ENCODE data around the gene GRB2.
"Not testable (repeated sequence)": the region's sequence is repeated elsewhere in the genome, so short reads cannot be mapped to it uniquely, and the experiment has no call there.

Gene GRB2

DNA sequence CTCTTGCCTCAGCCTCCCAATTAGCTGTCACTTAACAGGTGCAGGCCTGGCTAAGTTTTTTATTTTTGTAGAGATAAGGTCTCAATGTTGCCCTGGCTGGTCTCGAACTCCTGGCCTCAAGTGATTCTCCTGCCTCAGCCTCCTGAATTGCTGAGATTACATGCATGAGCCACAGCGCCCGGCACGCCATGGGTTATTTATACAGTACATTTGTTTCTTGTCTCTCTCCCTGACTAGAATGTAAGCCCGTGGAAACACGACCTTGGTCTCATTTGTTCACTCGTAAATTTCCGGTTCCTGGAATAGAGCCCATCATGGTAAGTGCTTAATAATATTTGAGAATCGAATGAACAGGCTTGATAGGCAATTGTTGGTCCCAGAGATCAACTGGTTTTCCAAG is 118.3 kb downstream of the GRB2 start:
- Histone ChIP-seq H2AFZ (ENCODE audit: low read depth, low read length, severe bottlenecking) (no peak overlapping the region), H3K4me2 (ENCODE audit: low read depth, low read length, poor library complexity, severe bottlenecking) (peak overlapping the region; percentile 99), H3K27ac (ENCODE audit: low read depth, low read length) (no peak overlapping the region), H3K27me3 (ENCODE audit: low read length) (no peaks in the 10 kb centered on the region), H3F3A (ENCODE audit: insufficient read depth) (peaks cover 23% of the 10 kb centered on the region), H3K9me3 (ENCODE audit: insufficient read depth, low read length) (no peaks in the 10 kb centered on the region), H3K9me2 (replicated peaks; ENCODE audit: insufficient read depth, low read length) (no peaks in the 10 kb centered on the region), H3K4me3 (ENCODE audit: insufficient read depth, low read length, poor library complexity, severe bottlenecking) (peak overlapping the region; percentile 90), H3K36me3 (ENCODE audit: low read length) (peaks cover 11% of the 10 kb centered on the region; the same call in 1 of the 2 replicates), H4K20me1 (ENCODE audit: low read depth, low read length) (no peaks in the 10 kb centered on the region), H3K79me2 (ENCODE audit: insufficient read depth, low read length) (peaks cover 34% of the 10 kb centered on the region), H3K9ac (ENCODE audit: low read length) (peak overlapping the region; percentile 82)
- TF ChIP-seq, protein P1, sequence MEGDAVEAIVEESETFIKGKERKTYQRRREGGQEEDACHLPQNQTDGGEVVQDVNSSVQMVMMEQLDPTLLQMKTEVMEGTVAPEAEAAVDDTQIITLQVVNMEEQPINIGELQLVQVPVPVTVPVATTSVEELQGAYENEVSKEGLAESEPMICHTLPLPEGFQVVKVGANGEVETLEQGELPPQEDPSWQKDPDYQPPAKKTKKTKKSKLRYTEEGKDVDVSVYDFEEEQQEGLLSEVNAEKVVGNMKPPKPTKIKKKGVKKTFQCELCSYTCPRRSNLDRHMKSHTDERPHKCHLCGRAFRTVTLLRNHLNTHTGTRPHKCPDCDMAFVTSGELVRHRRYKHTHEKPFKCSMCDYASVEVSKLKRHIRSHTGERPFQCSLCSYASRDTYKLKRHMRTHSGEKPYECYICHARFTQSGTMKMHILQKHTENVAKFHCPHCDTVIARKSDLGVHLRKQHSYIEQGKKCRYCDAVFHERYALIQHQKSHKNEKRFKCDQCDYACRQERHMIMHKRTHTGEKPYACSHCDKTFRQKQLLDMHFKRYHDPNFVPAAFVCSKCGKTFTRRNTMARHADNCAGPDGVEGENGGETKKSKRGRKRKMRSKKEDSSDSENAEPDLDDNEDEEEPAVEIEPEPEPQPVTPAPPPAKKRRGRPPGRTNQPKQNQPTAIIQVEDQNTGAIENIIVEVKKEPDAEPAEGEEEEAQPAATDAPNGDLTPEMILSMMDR (IDR thresholded peaks at IDR 0.05; ENCODE audit: insufficient read depth, low read length, poor library complexity, severe bottlenecking), result no peak
- TF ChIP-seq EZH2phosphoT487 (conservative IDR thresholded peaks at IDR 0.05; ENCODE audit: low read length), result no peak

DNA sequence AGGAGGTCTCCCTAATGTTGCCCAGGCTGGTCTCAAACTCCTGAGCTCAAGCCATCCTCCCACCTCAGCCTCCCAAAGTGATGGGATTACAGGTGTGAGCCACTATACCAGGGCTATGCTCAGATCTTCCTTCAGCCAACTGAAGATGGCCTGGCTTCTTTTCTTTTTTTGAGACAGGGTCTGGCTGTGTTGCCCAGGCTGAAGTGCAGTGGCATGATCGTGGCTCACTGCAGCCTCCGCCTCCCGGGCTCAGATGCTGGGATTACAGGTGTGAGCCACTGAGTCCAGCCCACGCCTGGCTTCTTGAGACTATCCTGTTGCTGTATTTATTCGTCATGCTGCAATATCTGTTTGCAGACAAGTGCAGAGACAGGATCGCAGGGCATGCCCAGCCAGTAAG is 120.4 kb downstream of the GRB2 start:
- no peak overlapping the region for H3K27ac ChIP-seq (ENCODE audit: low read depth, low read length)
- no peak overlapping the region for H2AFZ ChIP-seq (ENCODE audit: low read depth, low read length, severe bottlenecking)
- no peaks in the 10 kb centered on the region for H4K20me1 ChIP-seq (ENCODE audit: low read depth, low read length)
- no peak overlapping the region for H3K9ac ChIP-seq (ENCODE audit: low read length)
- H3F3A ChIP-seq (ENCODE audit: insufficient read depth), result peaks cover 6% of the 10 kb centered on the region
- peaks cover 41% of the 10 kb centered on the region for H3K79me2 ChIP-seq (ENCODE audit: insufficient read depth, low read length)
- H3K4me3 ChIP-seq (ENCODE audit: insufficient read depth, low read length, poor library complexity, severe bottlenecking), result no peak overlapping the region
- H3K36me3 ChIP-seq (ENCODE audit: low read length), result peaks cover 11% of the 10 kb centered on the region; the same call in 1 of the 2 replicates
- H3K9me2 ChIP-seq (replicated peaks; ENCODE audit: insufficient read depth, low read length), result no peaks in the 10 kb centered on the region
- H3K9me3 ChIP-seq (ENCODE audit: insufficient read depth, low read length), result no peaks in the 10 kb centered on the region
- H3K27me3 ChIP-seq (ENCODE audit: low read length), result no peaks in the 10 kb centered on the region
- no peak for TF ChIP-seq EZH2phosphoT487 (conservative IDR thresholded peaks at IDR 0.05; ENCODE audit: low read length)
- TF ChIP-seq, protein P1 (IDR thresholded peaks at IDR 0.05; ENCODE audit: insufficient read depth, low read length, poor library complexity, severe bottlenecking), result no peak
- H3K4me2 ChIP-seq (ENCODE audit: low read depth, low read length, poor library complexity, severe bottlenecking), result no peak overlapping the region

DNA sequence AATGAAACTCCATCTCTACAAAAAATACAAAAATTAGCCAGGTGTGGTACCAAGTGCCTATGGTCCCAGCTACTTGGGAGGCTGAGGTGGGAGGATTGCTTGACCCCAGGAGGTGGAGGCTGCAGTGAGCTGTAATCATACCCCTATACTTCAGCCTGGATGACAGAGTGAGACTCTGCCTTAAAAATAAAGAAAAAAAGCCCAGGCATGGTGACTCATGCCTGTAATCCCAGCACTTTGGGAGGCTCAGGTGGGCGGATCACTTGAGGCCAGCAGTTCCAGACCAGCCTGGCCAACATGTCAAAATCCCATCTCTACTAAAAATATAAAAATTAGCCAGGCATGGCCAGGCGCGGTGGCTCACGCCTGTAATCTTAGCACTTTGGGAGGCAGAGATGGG is 125.3 kb downstream of the GRB2 start:
- H3K36me3 ChIP-seq (ENCODE audit: low read length); H3K27ac ChIP-seq (ENCODE audit: low read depth, low read length): not testable (repeated sequence)

DNA sequence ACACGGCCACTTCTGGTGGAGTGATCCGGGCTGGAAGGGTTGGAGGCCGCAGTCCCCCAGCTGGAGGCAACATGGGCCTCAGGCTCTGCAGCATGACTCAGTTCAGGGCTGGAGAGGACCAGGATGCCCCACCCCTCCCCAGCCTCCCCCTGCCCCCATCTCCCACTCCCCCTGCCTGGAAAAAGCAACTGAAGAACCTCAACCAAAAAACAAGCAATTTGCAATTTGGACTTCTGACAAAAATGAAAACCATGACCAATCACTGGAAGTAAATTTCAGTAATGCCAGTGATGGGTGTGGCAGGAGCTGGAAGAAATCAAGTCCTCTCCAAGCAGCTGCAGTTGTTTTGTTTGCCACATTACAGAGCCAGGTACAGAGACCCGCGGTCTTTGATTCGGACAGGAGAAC is 127.8 kb downstream of the GRB2 start:
- peaks cover 6% of the 10 kb centered on the region; the same call in 1 of the 2 replicates for H3K36me3 ChIP-seq (ENCODE audit: low read length)
- no peak overlapping the region for H3K4me2 ChIP-seq (ENCODE audit: low read depth, low read length, poor library complexity, severe bottlenecking)
- peaks cover 10% of the 10 kb centered on the region; the same call in 1 of the 2 replicates for H3K79me2 ChIP-seq (ENCODE audit: insufficient read depth, low read length)
- H3K27ac ChIP-seq (ENCODE audit: low read depth, low read length), result no peak overlapping the region
- H3F3A ChIP-seq (ENCODE audit: insufficient read depth), result peaks cover 21% of the 10 kb centered on the region
- H3K9ac ChIP-seq (ENCODE audit: low read length), result no peak overlapping the region
- no peak overlapping the region for H3K4me3 ChIP-seq (ENCODE audit: insufficient read depth, low read length, poor library complexity, severe bottlenecking)
- H3K27me3 ChIP-seq (ENCODE audit: low read length), result no peaks in the 10 kb centered on the region
- H3K9me2 ChIP-seq (replicated peaks; ENCODE audit: insufficient read depth, low read length), result no peaks in the 10 kb centered on the region
- no peak for TF ChIP-seq EZH2phosphoT487 (conservative IDR thresholded peaks at IDR 0.05; ENCODE audit: low read length)
- TF ChIP-seq, protein P1 (IDR thresholded peaks at IDR 0.05; ENCODE audit: insufficient read depth, low read length, poor library complexity, severe bottlenecking), result no peak
- H2AFZ ChIP-seq (ENCODE audit: low read depth, low read length, severe bottlenecking), result no peak overlapping the region
- H3K9me3 ChIP-seq (ENCODE audit: insufficient read depth, low read length), result no peaks in the 10 kb centered on the region
- H4K20me1 ChIP-seq (ENCODE audit: low read depth, low read length), result no peaks in the 10 kb centered on the region

More for the DNA sequence above, 125.3 kb downstream of the GRB2 start:
- not testable (repeated sequence) for H3K9ac ChIP-seq (ENCODE audit: low read length); H3K4me3 ChIP-seq (ENCODE audit: insufficient read depth, low read length, poor library complexity, severe bottlenecking); H3K4me2 ChIP-seq (ENCODE audit: low read depth, low read length, poor library complexity, severe bottlenecking); H3F3A ChIP-seq (ENCODE audit: insufficient read depth); H2AFZ ChIP-seq (ENCODE audit: low read depth, low read length, severe bottlenecking); H3K9me3 ChIP-seq (ENCODE audit: insufficient read depth, low read length); H4K20me1 ChIP-seq (ENCODE audit: low read depth, low read length); H3K27me3 ChIP-seq (ENCODE audit: low read length); H3K9me2 ChIP-seq (replicated peaks; ENCODE audit: insufficient read depth, low read length)
- H3K79me2 ChIP-seq (ENCODE audit: insufficient read depth, low read length), result peaks cover 10% of the 10 kb centered on the region; the same call in 1 of the 2 replicates

All from SU-DHL-6 (cell line).